Lung (tissue), 12 donors: ENCODE results near the gene GPR137B. TPM values are rescaled to one million over a fixed set of nuclear protein-coding genes. Genes with fewer than 3 reads are reported as not detected.

Source experiments
- ATAC-seq: fragments of 200-7000 bp; cut with Tn5 transposase; one replicate; pipeline ENCODE4 v1.9.1; 2020; ENCODE audit warnings: moderate number of reproducible peaks; ENCODE audit not compliant: insufficient read depth, low FRiP score
- DNase-seq, 3 donors: peaks; one replicate each; pipeline ENCODE4 v3.0.0-alpha.2; 2013 to 2017
- H3K27ac ChIP-seq, 2 donors: one replicate each; pipeline ENCODE4 v1.5.1; 2013; ENCODE audit warnings: mild to moderate bottlenecking in 2 of 2, moderate library complexity in 2 of 2, control low read depth in 1 of 2, inconsistent platforms in 1 of 2, low read depth in 1 of 2, low read length in 1 of 2
- H3K27me3 ChIP-seq, 3 donors: one replicate each; pipeline ENCODE4 v1.5.1; 2013; ENCODE audit warnings: low read length in 2 of 3; ENCODE audit not compliant: control insufficient read depth in 3 of 3, insufficient read depth in 3 of 3
- H3K36me3 ChIP-seq, 4 donors: one replicate each; pipeline ENCODE4 v1.5.1; 2013; ENCODE audit warnings: low read length in 4 of 4, mild to moderate bottlenecking in 1 of 4, moderate library complexity in 1 of 4; ENCODE audit not compliant: control insufficient read depth in 4 of 4, insufficient read depth in 4 of 4
- H3K4me1 ChIP-seq, 5 donors: one replicate each; pipeline ENCODE4 v1.5.1; 2013; ENCODE audit warnings: low read length in 5 of 5, mild to moderate bottlenecking in 2 of 5, moderate library complexity in 1 of 5; ENCODE audit not compliant: control insufficient read depth in 5 of 5, insufficient read depth in 5 of 5
- H3K4me3 ChIP-seq: one replicate; pipeline ENCODE4 v1.5.1; 2013; ENCODE audit warnings: mild to moderate bottlenecking, control low read depth, moderate library complexity
- H3K9ac ChIP-seq, 2 donors: one replicate each; pipeline ENCODE4 v1.5.1; 2013; ENCODE audit warnings: low read length in 2 of 2, control low read depth in 1 of 2; ENCODE audit not compliant: insufficient read depth in 1 of 2
- H3K9me3 ChIP-seq, 4 donors: one replicate each; pipeline ENCODE4 v1.5.1; 2013; ENCODE audit warnings: low read length in 3 of 4, mild to moderate bottlenecking in 1 of 4, moderate library complexity in 1 of 4; ENCODE audit not compliant: control insufficient read depth in 4 of 4, insufficient read depth in 3 of 4
- CTCF ChIP-seq: IDR thresholded peaks from 2 replicates; pipeline ENCODE4 v1.5.1; 2012; ENCODE audit warnings: mild to moderate bottlenecking; ENCODE audit errors: control extremely low read depth, extremely low read depth
- WGBS, 2 donors: extraction: QIAGEN DNeasy Blood & Tissue Kit; methylation state at CpG; one replicate each; pipeline ENCODE4 v1.1.7; 2013; 5-methylcytosine and 5-hydroxymethylcytosine counted together
- polyA plus RNA-seq, 2 donors: library from polyadenylated mRNA; stranded (reverse); fragments of 200-250 nt; gene quantifications; one replicate each; pipeline ENCODE4 v1.2.1, GENCODE V29; 2013
- total RNA-seq, 2 donors: library from RNA; depleted of rRNA in 1 of 2; stranded (reverse); fragments of >200 nt in 1 of 2; gene quantifications; one replicate each; pipeline ENCODE4 v1.2.1, GENCODE V29; 2014 to 2021
- donor health status: control.
- donor health status: control.
- donor health status: Bipolar disorder and iron deficiency.
- donor health status: healthy.
- donor health status: DM: yes; HTN: yes; CAD: no.

The GPR137B gene
- total and polyA plus RNA-seq, 4 donors: 7.0 to 31.0 (median 19.1) TPM

- H3K27ac ChIP-seq: no peak overlapping the region
- H3K4me1 ChIP-seq: peaks cover 5 to 20% (median 11%) of the 10 kb centered on the region in 5 donors
- no peak overlapping the region for H3K9ac ChIP-seq
- H3K9me3 ChIP-seq: no peaks in the 10 kb centered on the region
- WGBS, 2 donors: 84 to 94% methylated on average over 10 of the region's 10 CpGs
- DNase-seq: no peak
- H3K4me3 ChIP-seq: no peak overlapping the region
- no peak for TF ChIP-seq CTCF
- H3K36me3 ChIP-seq: peaks cover 0 to 4% (median 0%) of the 10 kb centered on the region in 4 donors
- H3K27me3 ChIP-seq: no peaks in the 10 kb centered on the region
- no peak for ATAC-seq
Observed at GRCh38 chr1:236147068-236147467, 4.7 kb downstream of the GPR137B start.

GRCh38 chr1:236147521-236148469 lies 5.5 kb downstream of the GPR137B start:
- Histone ChIP-seq H3K9me3 (no peaks in the 10 kb centered on the region), H3K27me3 (no peaks in the 10 kb centered on the region), H3K9ac (no peak overlapping the region), H3K36me3 (peaks cover 0 to 4% (median 0%) of the 10 kb centered on the region in 4 donors), H3K4me1 (peaks cover 5 to 20% (median 11%) of the 10 kb centered on the region in 5 donors), H3K4me3 (no peak overlapping the region), H3K27ac (no peak overlapping the region)
- no peak for TF ChIP-seq CTCF
- ATAC-seq (no peak), DNase-seq (no peak)
- 86 to 87% methylated on average over 17 of the region's 17 CpGs for WGBS, 2 donors

GRCh38 chr1:236148470-236148845 lies 6.1 kb downstream of the GPR137B start:
- Histone ChIP-seq H3K9me3 (no peaks in the 10 kb centered on the region), H3K9ac (no peak overlapping the region), H3K4me3 (no peak overlapping the region), H3K27me3 (no peaks in the 10 kb centered on the region), H3K27ac (no peak overlapping the region), H3K4me1 (peaks cover 5 to 17% (median 11%) of the 10 kb centered on the region in 5 donors), H3K36me3 (peaks cover 0 to 4% (median 0%) of the 10 kb centered on the region in 4 donors)
- no peak for ATAC-seq
- no peak for DNase-seq
- no peak for TF ChIP-seq CTCF
- 69 to 71% methylated on average over 8 of the region's 8 CpGs for WGBS, 2 donors
